GM12878 (cell line): ENCODE measurements around the gene TAF11. TPM values are rescaled to one million over a fixed set of nuclear protein-coding genes. Genes with fewer than 3 reads are reported as not detected.
A peak's percentile ranks its signal among the peaks of the same experiment; 100 is the strongest.

ENCODE experiments used
- ATAC-seq: fragments of 200-7000 bp; cut with Tn5 transposase; 3 replicates; pipeline ENCODE4 v1.9.1; 2020; ENCODE audit warnings: mild to moderate bottlenecking, moderate library complexity
- BruUV-seq: library from RNA; stranded (reverse); fragments of 400-500 nt; replicated peaks from 2 replicates; lab custom pipeline; 2021; lab: Mats Ljungman, UMichigan
- CTCF ChIA-PET: fragments of 300-600 bp; sonication (Branson Sonifier 250); formaldehyde crosslinking; extraction: SDS; loops from one replicate; lab custom pipeline; 2021; ENCODE audit warnings: inconsistent platforms; lab: Yijun Ruan, JAX
- POLR2A ChIA-PET: fragments of 350-600 bp; formaldehyde crosslinking; extraction: SDS; loops from one replicate; lab custom pipeline; 2021; ENCODE audit warnings: inconsistent platforms; lab: Charles Lee
- RAD21 ChIA-PET: fragments of 300-600 bp; sonication (Branson Sonifier 250); formaldehyde crosslinking; loops from one replicate; lab custom pipeline; 2023; ENCODE audit warnings: antibody characterized with exemption; ENCODE audit not compliant: unreplicated experiment; lab: Charles Lee
- SMC1A ChIA-PET: fragments of 300-600 bp; sonication (Branson Sonifier 250); formaldehyde crosslinking; loops from one replicate; lab custom pipeline; 2023; ENCODE audit not compliant: unreplicated experiment, uncharacterized antibody; lab: Charles Lee
- DNase-seq: peaks from one replicate; pipeline ENCODE4 v3.0.0-alpha.2; 2011; ENCODE audit warnings: low read depth, low spot score
- FAIRE-seq: peaks from 3 replicates; lab custom pipeline; 2011; peaks lifted over from hg19 to GRCh38; lab: Jason Lieb, UNC
- H2AFZ ChIP-seq: 2 replicates; pipeline ENCODE4 v1.6.0; 2011; ENCODE audit warnings: low read depth, low read length, control low read depth; ENCODE audit not compliant: control insufficient read depth
- H3K27ac ChIP-seq: 2 replicates; pipeline ENCODE4 v1.5.1; 2011; ENCODE audit warnings: control low read depth; ENCODE audit not compliant: control insufficient read depth, insufficient read depth
- H3K27me3 ChIP-seq, 2 experiments: replicated peaks in 1 of 2; 2 replicates each; pipeline versions ENCODE4 v1.6.0 to v1.6.1; 2011; ENCODE audit warnings: low read length in 1 of 2; ENCODE audit not compliant: control insufficient read depth in 2 of 2, insufficient read depth in 2 of 2
- H3K36me3 ChIP-seq, 2 experiments: 2 replicates each; pipeline ENCODE4 v1.5.1; 2011; ENCODE audit warnings: low read length in 1 of 2; ENCODE audit not compliant: control insufficient read depth in 2 of 2, insufficient read depth in 2 of 2
- H3K4me1 ChIP-seq: 2 replicates; pipeline ENCODE4 v1.6.1; 2011; ENCODE audit warnings: mild to moderate bottlenecking, low read length, moderate library complexity, mixed read lengths; ENCODE audit not compliant: control insufficient read depth, insufficient read depth
- H3K4me2 ChIP-seq: 2 replicates; pipeline ENCODE4 v1.6.0; 2011; ENCODE audit warnings: control low read depth; ENCODE audit not compliant: control insufficient read depth, insufficient read depth
- H3K4me3 ChIP-seq: fragments of 200-600 bp; sonication (generic); 2 replicates; pipeline ENCODE4 v1.5.1; 2016
- H3K79me2 ChIP-seq: 2 replicates; pipeline ENCODE4 v1.6.0; 2011; ENCODE audit warnings: low read length; ENCODE audit not compliant: control insufficient read depth, insufficient read depth
- H3K9ac ChIP-seq: 2 replicates; pipeline ENCODE4 v1.8.0; 2011; ENCODE audit warnings: low read length, control low read depth, mixed read lengths; ENCODE audit not compliant: control insufficient read depth, insufficient read depth
- H3K9me3 ChIP-seq: replicated peaks from 3 replicates; pipeline ENCODE4 v1.5.1; 2011; ENCODE audit warnings: mild to moderate bottlenecking, low read length; ENCODE audit not compliant: control insufficient read depth, insufficient read depth
- H4K20me1 ChIP-seq: 2 replicates; pipeline ENCODE4 v1.6.0; 2011; ENCODE audit not compliant: control insufficient read depth, insufficient read depth
- BCL3 ChIP-seq: IDR thresholded peaks from 2 replicates; pipeline ENCODE4 v1.6.1; 2011; ENCODE audit warnings: borderline replicate concordance, low read depth, mild to moderate bottlenecking, moderate library complexity, low read length; ENCODE audit not compliant: insufficient read depth, poor library complexity, severe bottlenecking
- CHD2 ChIP-seq: IDR thresholded peaks from 2 replicates; pipeline ENCODE4 v1.6.1; 2011; ENCODE audit warnings: low read depth, low read length, improper control_type of control experiment, borderline replicate concordance
- KAT2A ChIP-seq: conservative IDR thresholded peaks from 2 replicates; pipeline ENCODE4 v1.6.1; 2011; ENCODE audit warnings: low read depth, low read length; ENCODE audit not compliant: control insufficient read depth
- MLLT1 ChIP-seq: fragments of 450-650 bp; IDR thresholded peaks from 2 replicates; pipeline ENCODE4 v1.6.1; 2016; ENCODE audit warnings: mild to moderate bottlenecking
- NR2C1 ChIP-seq: fragments of 450-650 bp; IDR thresholded peaks from 2 replicates; pipeline ENCODE4 v1.6.1; 2017; ENCODE audit warnings: antibody characterized with exemption, mild to moderate bottlenecking, moderate library complexity
- POLR2AphosphoS2 ChIP-seq: IDR thresholded peaks from 2 replicates; pipeline ENCODE4 v1.6.1; 2011; ENCODE audit warnings: low read depth, mild to moderate bottlenecking, low read length, improper control_type of control experiment, moderate library complexity
- RAD21 ChIP-seq: IDR thresholded peaks from 2 replicates; pipeline ENCODE4 v1.6.1; 2011; ENCODE audit warnings: mild to moderate bottlenecking, low read depth, low read length, moderate library complexity; ENCODE audit not compliant: insufficient read depth
- WGBS: methylation state at CpG from one replicate; pipeline ENCODE4 v1.1.6; 2016; ENCODE audit warnings: low lambda C conversion rate; ENCODE audit not compliant: insufficient replicate concordance, insufficient coverage; ENCODE audit errors: missing lambda C conversion rate; 5-methylcytosine and 5-hydroxymethylcytosine counted together
- in situ Hi-C: fragments of 300-500 bp; cut with MboI; formaldehyde crosslinking; loops from 9 replicates; pipeline ENCODE4 v1.14.3; 2018; ENCODE audit warnings: mixed read lengths
- intact Hi-C: fragments of 100-400 bp; cut with micrococcal nuclease; formaldehyde crosslinking; loops from one replicate; pipeline ENCODE4 v1.14.2; 2022; ENCODE audit not compliant: unreplicated experiment
- polyA plus RNA-seq, 11 experiments: library from polyadenylated mRNA; depleted of rRNA in 4 of 11; unstranded in 6 of 11; stranded (reverse) in 5 of 11; fragments of >200 nt; fragmentation: Nextera tagmentation in 4 of 11; fragmentation: Illumina TruSeq in 1 of 11; extraction: Ambion mirVana in 4 of 11; extraction: Trizol in 1 of 11; gene quantifications; 1 replicate in 1 of 11; 2 replicates in 10 of 11; pipeline versions ENCODE4 v1.2.1 to v1.2.3, GENCODE V29; 2011 to 2016; ENCODE audit warnings: inconsistent platforms in 2 of 11, missing spikeins in 2 of 11, low read depth in 1 of 11
- total RNA-seq, 4 experiments: library from RNA; depleted of rRNA in 3 of 4; stranded (reverse); fragments of >200 nt in 3 of 4; fragmentation: Illumina TruSeq in 1 of 4; extraction: Trizol in 1 of 4; gene quantifications; 2 replicates each; pipeline versions ENCODE4 v1.2.1 to v1.2.3, GENCODE V29; 2013 to 2021
- TF ChIP-seq, protein P1 (sequence below): fragments of 450-650 bp; IDR thresholded peaks from 2 replicates; pipeline ENCODE4 v1.6.1; 2017; ENCODE audit warnings: mild to moderate bottlenecking, moderate library complexity

TAF11 gene
- total and polyA plus RNA-seq, 10 of the 15 experiments (the other 5 are each of a cell fraction or from before 2014, with no cell fraction given) = 24.6 to 59.2 (median 32.0) TPM

DNA sequence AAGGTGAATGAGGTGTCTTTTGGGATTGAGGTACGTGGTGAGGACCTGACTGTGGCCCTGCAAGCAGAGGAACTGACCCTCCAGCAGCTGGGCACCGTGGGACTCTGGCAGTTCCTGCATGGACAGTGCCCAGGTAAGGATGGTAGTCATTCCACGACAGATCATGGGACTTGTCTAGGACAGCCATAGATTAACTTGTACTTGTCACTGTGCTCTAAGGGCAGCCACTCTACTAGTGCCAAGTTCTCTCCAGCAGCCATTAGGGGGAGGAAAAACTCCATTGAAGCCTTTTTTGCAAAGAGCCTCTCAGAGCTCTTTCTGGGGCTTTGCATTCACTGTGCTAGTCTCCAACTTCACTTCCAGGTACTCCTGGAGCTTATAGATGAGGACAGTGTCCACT, 20.4 kb downstream of the TAF11 start:
- Histone ChIP-seq H3K36me3 (peaks cover 8 to 27% of the 10 kb centered on the region in 2 experiments), H3K4me3 (no peak overlapping the region), H3K27ac (no peak overlapping the region), H3K9me3 (no peaks in the 10 kb centered on the region), H3K4me1 (no peaks in the 10 kb centered on the region), H3K27me3 (no peaks in the 10 kb centered on the region), H3K4me2 (no peak overlapping the region), H2AFZ (no peak overlapping the region), H3K9ac (no peak overlapping the region), H4K20me1 (no peaks in the 10 kb centered on the region), H3K79me2 (no peaks in the 10 kb centered on the region)
- CTCF ChIA-PET = interaction anchor here (0.6 to 1.2 kb wide), 3 partner anchors 19 to 373 kb away, joined by 3 to 4 read pairs (median 4); partner anchors contain the start of gene BLTP3A
- no peak for ATAC-seq
- SMC1A ChIA-PET = no interaction called here
- in situ Hi-C loops (no loop called here), intact Hi-C loops (no loop called here)
- RAD21 ChIA-PET = no interaction called here
- no peak for DNase-seq
- FAIRE-seq = no peak
- BruUV-seq = no TSS peak
- POLR2A ChIA-PET = no interaction called here
- WGBS = 94% methylated on average over 3 of the region's 3 CpGs
- no peak for TF ChIP-seq MLLT1
- TF ChIP-seq RAD21 = peak; percentile 21; the same call in 1 of the 2 replicates
- no peak for TF ChIP-seq NR2C1
- TF ChIP-seq, all 136 proteins: peak for 1

DNA sequence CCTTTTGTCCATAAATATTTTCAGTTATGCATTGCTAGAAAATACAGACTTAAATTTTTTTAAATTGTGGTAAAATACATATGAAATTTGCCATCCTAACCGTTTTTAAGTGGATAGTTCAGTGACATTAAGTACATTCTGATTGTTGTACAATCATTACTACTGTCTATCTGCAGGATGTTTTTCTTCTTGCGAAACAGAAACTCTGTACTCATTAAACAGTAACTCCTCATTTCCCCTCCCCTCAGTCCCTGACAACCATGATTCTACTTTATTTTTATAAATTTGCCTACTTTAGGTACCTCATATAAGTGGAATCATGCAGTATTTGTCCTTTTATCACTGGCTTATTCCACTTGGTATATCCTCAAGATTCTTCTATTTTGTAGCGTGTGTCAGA, 21.3 kb downstream of the TAF11 start:
- no peak overlapping the region for H3K9ac ChIP-seq
- H3K9me3 ChIP-seq = no peaks in the 10 kb centered on the region
- H2AFZ ChIP-seq = no peak overlapping the region
- POLR2A ChIA-PET = no interaction called here
- in situ Hi-C loops = no loop called here
- H3K27me3 ChIP-seq = no peaks in the 10 kb centered on the region
- SMC1A ChIA-PET = no interaction called here
- H3K4me2 ChIP-seq = no peak overlapping the region
- ATAC-seq (no peak), DNase-seq (no peak), FAIRE-seq (no peak)
- RAD21 ChIA-PET = no interaction called here
- 75% methylated on average over 3 of the region's 3 CpGs for WGBS
- no peak overlapping the region for H3K4me3 ChIP-seq
- H3K79me2 ChIP-seq = no peaks in the 10 kb centered on the region
- CTCF ChIA-PET = interaction anchor here (0.6 kb wide), 1 partner anchor 18 kb away, joined by 4 read pairs; no protein-coding TSS in a partner anchor
- BruUV-seq = no TSS peak
- H3K27ac ChIP-seq = no peak overlapping the region
- peaks cover 6 to 18% of the 10 kb centered on the region in 2 experiments for H3K36me3 ChIP-seq
- intact Hi-C loops = no loop called here
- no peaks in the 10 kb centered on the region for H4K20me1 ChIP-seq
- no peaks in the 10 kb centered on the region for H3K4me1 ChIP-seq
- TF ChIP-seq KAT2A (no peak), BCL3 (no peak), POLR2AphosphoS2 (no peak), CHD2 (no peak)
- TF ChIP-seq, protein P1, sequence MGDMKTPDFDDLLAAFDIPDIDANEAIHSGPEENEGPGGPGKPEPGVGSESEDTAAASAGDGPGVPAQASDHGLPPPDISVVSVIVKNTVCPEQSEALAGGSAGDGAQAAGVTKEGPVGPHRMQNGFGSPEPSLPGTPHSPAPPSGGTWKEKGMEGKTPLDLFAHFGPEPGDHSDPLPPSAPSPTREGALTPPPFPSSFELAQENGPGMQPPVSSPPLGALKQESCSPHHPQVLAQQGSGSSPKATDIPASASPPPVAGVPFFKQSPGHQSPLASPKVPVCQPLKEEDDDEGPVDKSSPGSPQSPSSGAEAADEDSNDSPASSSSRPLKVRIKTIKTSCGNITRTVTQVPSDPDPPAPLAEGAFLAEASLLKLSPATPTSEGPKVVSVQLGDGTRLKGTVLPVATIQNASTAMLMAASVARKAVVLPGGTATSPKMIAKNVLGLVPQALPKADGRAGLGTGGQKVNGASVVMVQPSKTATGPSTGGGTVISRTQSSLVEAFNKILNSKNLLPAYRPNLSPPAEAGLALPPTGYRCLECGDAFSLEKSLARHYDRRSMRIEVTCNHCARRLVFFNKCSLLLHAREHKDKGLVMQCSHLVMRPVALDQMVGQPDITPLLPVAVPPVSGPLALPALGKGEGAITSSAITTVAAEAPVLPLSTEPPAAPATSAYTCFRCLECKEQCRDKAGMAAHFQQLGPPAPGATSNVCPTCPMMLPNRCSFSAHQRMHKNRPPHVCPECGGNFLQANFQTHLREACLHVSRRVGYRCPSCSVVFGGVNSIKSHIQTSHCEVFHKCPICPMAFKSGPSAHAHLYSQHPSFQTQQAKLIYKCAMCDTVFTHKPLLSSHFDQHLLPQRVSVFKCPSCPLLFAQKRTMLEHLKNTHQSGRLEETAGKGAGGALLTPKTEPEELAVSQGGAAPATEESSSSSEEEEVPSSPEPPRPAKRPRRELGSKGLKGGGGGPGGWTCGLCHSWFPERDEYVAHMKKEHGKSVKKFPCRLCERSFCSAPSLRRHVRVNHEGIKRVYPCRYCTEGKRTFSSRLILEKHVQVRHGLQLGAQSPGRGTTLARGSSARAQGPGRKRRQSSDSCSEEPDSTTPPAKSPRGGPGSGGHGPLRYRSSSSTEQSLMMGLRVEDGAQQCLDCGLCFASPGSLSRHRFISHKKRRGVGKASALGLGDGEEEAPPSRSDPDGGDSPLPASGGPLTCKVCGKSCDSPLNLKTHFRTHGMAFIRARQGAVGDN = no peak
